Measurements from ENCODE around the gene CLEC2B.

The CLEC2B gene

GRCh38 chr12:9897535-9897934 is 28.4 kb upstream of the CLEC2B start:
- Histone ChIP-seq H4K20me1 (ENCODE audit: insufficient read depth, low read length) (no peaks in the 10 kb centered on the region), H3K79me2 (ENCODE audit: insufficient read depth, low read length) (no peaks in the 10 kb centered on the region), H3K27ac (ENCODE audit: low read length) (no peak overlapping the region), H3K4me3 (ENCODE audit: low read depth in 1 of 2, low read length in 2 of 2) (no peak overlapping the region), H3K4me1 (ENCODE audit: insufficient read depth, low read length) (no peaks in the 10 kb centered on the region), H2AFZ (ENCODE audit: low read depth, low read length) (no peak overlapping the region), H3K27me3 (ENCODE audit: insufficient read depth, low read length, poor library complexity) (no peaks in the 10 kb centered on the region), H3K36me3 (ENCODE audit: insufficient read depth, low read length) (no peaks in the 10 kb centered on the region), H3K4me2 (ENCODE audit: insufficient read depth, low read length) (no peak overlapping the region), H3K9ac (ENCODE audit: low read depth, low read length) (no peak overlapping the region), H3K9me3 (ENCODE audit: insufficient read depth, low read length, severe bottlenecking) (peaks cover 3% of the 10 kb centered on the region)
- TF ChIP-seq EZH2 (IDR thresholded peaks at IDR 0.05; ENCODE audit: borderline replicate concordance, low read depth, low read length, severe bottlenecking) (no peak), CTCF (IDR thresholded peaks at IDR 0.05; ENCODE audit: borderline replicate concordance, extremely low read depth, low read length, poor library complexity, severe bottlenecking) (no peak)
- DNase-seq, result no peak
- no peak for ATAC-seq (ENCODE audit: insufficient read depth, low read depth)

- H2AFZ ChIP-seq (ENCODE audit: low read depth, low read length), result no peak overlapping the region
- no peaks in the 10 kb centered on the region for H3K9me3 ChIP-seq (ENCODE audit: insufficient read depth, low read length, severe bottlenecking)
- no peaks in the 10 kb centered on the region for H3K27me3 ChIP-seq (ENCODE audit: insufficient read depth, low read length, poor library complexity)
- DNase-seq (no peak), ATAC-seq (ENCODE audit: insufficient read depth, low read depth) (no peak)
- no peaks in the 10 kb centered on the region for H4K20me1 ChIP-seq (ENCODE audit: insufficient read depth, low read length)
- H3K79me2 ChIP-seq (ENCODE audit: insufficient read depth, low read length), result no peaks in the 10 kb centered on the region
- no peak overlapping the region for H3K4me3 ChIP-seq (ENCODE audit: low read depth in 1 of 2, low read length in 2 of 2)
- no peaks in the 10 kb centered on the region for H3K36me3 ChIP-seq (ENCODE audit: insufficient read depth, low read length)
- TF ChIP-seq EZH2 (IDR thresholded peaks at IDR 0.05; ENCODE audit: borderline replicate concordance, low read depth, low read length, severe bottlenecking) (no peak), CTCF (IDR thresholded peaks at IDR 0.05; ENCODE audit: borderline replicate concordance, extremely low read depth, low read length, poor library complexity, severe bottlenecking) (no peak)
- H3K27ac ChIP-seq (ENCODE audit: low read length), result no peak overlapping the region
- H3K4me2 ChIP-seq (ENCODE audit: insufficient read depth, low read length), result no peak overlapping the region
- no peaks in the 10 kb centered on the region for H3K4me1 ChIP-seq (ENCODE audit: insufficient read depth, low read length)
- no peak overlapping the region for H3K9ac ChIP-seq (ENCODE audit: low read depth, low read length)
Observed at GRCh38 chr12:9895215-9895971, 26.2 kb upstream of the CLEC2B start.

GRCh38 chr12:9888665-9889273 is 19.6 kb upstream of the CLEC2B start:
- no peak overlapping the region for H3K27ac ChIP-seq (ENCODE audit: low read length)
- ATAC-seq (ENCODE audit: insufficient read depth, low read depth), result no peak
- H4K20me1 ChIP-seq (ENCODE audit: insufficient read depth, low read length), result no peaks in the 10 kb centered on the region
- no peak for DNase-seq
- H3K4me1 ChIP-seq (ENCODE audit: insufficient read depth, low read length), result no peaks in the 10 kb centered on the region
- no peak overlapping the region for H2AFZ ChIP-seq (ENCODE audit: low read depth, low read length)
- no peak overlapping the region for H3K4me2 ChIP-seq (ENCODE audit: insufficient read depth, low read length)
- no peak for TF ChIP-seq CTCF (IDR thresholded peaks at IDR 0.05; ENCODE audit: borderline replicate concordance, extremely low read depth, low read length, poor library complexity, severe bottlenecking)
- no peak for TF ChIP-seq EZH2 (IDR thresholded peaks at IDR 0.05; ENCODE audit: borderline replicate concordance, low read depth, low read length, severe bottlenecking)
- no peaks in the 10 kb centered on the region for H3K36me3 ChIP-seq (ENCODE audit: insufficient read depth, low read length)
- H3K9ac ChIP-seq (ENCODE audit: low read depth, low read length), result no peak overlapping the region
- H3K9me3 ChIP-seq (ENCODE audit: insufficient read depth, low read length, severe bottlenecking), result no peaks in the 10 kb centered on the region
- H3K79me2 ChIP-seq (ENCODE audit: insufficient read depth, low read length), result no peaks in the 10 kb centered on the region
- H3K27me3 ChIP-seq (ENCODE audit: insufficient read depth, low read length, poor library complexity), result no peaks in the 10 kb centered on the region
- H3K4me3 ChIP-seq (ENCODE audit: low read depth in 1 of 2, low read length in 2 of 2), result no peak overlapping the region
